22Rv1 (cell line): Measurements from ENCODE around the gene TTC28.

Source experiments
- H3K27ac ChIP-seq: fragments of 450-650 bp; 2 replicates; pipeline ENCODE4 v1.5.1; 2017
- CTCF ChIP-seq: fragments of 450-650 bp; IDR thresholded peaks from 2 replicates; pipeline ENCODE4 v1.5.1; 2017; ENCODE audit warnings: mild to moderate bottlenecking
- ZFX ChIP-seq: fragments of 450-650 bp; IDR thresholded peaks from 2 replicates; pipeline ENCODE4 v1.6.1; 2017; ENCODE audit warnings: antibody characterized with exemption, borderline replicate concordance

Gene TTC28

DNA sequence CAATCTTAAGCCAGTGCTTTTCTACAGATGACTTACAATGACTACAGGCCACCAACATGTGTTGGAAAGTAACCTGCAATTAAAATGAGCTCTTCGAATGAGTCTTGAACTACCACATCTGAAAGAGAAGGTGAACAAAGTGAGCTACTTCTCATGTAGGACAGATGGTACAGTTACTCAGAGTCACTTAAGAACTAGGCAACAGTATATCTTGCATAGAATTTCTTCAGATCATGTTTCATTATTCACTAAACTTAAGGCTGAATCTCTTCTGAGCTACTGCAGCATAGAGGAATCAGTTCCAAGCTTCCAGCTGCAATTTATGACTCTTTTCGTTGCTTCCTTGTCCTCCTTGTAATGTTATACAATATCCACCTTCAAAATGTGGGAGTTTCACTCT is 270.9 kb downstream of the TTC28 start:
- TF ChIP-seq CTCF (no peak), ZFX (no peak)
- H3K27ac ChIP-seq: no peak overlapping the region

DNA sequence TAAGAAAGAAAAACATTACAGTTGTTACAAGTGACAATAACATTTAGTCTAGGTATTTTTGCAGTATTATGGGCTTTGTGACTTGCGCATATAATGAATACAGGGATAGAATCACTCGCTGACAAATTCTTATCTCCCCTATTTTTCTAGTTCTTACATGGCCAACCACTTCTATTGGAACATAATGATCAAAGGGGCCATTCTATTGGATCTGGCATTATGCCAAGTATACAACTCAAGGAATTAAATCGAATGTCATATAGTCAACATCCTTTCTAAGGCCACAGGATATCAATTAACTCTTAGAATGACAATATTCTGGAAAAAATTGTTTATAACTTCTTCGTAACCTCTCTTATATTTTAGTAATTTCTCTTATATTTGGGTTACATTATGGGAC is 272.0 kb downstream of the TTC28 start:
- H3K27ac ChIP-seq: no peak overlapping the region
- TF ChIP-seq ZFX: no peak

- TF ChIP-seq CTCF (no peak), ZFX (no peak)
Measured at GRCh38 chr22:28406246-28406645, 273.4 kb downstream of the TTC28 start.

DNA sequence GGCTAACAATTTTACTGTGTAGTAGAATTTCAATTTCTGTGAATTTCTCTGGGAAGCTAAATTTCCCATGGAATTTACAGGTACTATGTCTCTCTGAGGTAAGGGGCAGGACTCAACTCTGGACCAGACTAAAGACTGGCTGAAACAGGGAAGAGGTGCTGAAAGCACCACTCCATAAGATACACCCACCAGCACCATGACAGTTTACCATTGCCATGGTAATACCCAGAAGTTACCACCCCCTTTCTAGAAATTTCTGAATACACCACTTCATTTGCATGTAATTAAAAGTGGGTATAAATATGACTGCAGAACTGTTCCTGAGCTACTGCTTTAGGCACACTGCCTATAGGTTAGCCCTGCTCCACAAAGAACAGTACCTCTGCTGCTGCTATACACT is 274.1 kb downstream of the TTC28 start:
- no peak for TF ChIP-seq CTCF
- TF ChIP-seq ZFX: no peak
- no peak overlapping the region for H3K27ac ChIP-seq

More at GRCh38 chr22:28406246-28406645, 273.4 kb downstream of the TTC28 start:
- H3K27ac ChIP-seq: no peak overlapping the region

DNA sequence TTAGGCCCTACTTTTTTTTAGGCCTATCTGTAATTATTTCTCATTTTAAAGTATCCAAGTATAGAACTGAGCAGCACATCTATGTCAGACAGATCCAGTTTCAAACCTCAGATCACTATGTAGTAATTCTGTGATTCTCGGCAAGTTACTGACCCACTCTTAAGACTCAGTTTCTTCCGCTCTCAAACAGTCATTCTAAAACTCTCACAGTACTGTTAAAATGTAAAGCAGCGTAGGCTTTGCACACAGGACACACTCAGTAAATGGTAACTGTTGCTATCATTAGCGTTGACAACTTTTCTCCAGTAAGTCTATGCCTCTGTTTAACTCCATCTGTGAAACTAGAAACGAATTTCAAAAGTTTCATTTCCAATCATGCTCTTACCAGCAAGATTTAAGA is 277.1 kb downstream of the TTC28 start:
- TF ChIP-seq CTCF (no peak), ZFX (no peak)
- no peak overlapping the region for H3K27ac ChIP-seq

GRCh38 chr22:28402060-28402459 is 277.6 kb downstream of the TTC28 start:
- H3K27ac ChIP-seq: no peak overlapping the region
- TF ChIP-seq ZFX (no peak), CTCF (no peak)

GRCh38 chr22:28398981-28399380 is 280.7 kb downstream of the TTC28 start:
- no peak for TF ChIP-seq ZFX
- TF ChIP-seq CTCF: no peak
- no peak overlapping the region for H3K27ac ChIP-seq

DNA sequence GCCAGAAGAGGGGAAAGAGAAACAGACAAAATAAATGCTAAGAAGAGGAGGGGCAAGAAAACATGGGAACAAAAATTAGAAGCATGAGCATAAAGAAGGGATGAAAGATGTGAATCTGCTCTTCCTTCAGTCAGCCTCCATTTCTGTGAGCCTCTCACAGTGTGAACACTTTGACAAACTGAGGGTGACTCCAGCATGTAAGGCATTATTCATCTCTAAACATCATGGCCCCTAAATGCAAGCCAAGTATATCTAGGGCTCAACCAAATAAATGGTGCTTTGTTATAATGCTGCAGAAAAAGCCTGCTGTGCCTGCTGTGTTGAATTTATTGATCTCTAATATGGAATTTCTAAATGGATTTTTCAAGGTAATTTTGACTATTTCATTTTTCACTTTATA is 281.3 kb downstream of the TTC28 start:
- H3K27ac ChIP-seq: no peak overlapping the region
- no peak for TF ChIP-seq CTCF
- TF ChIP-seq ZFX: no peak
